ENCODE data around the gene TMEM120A. TPM values are rescaled to one million over a fixed set of nuclear protein-coding genes. Genes with fewer than 3 reads are reported as not detected.
"Not testable (repeated sequence)": the region's sequence is repeated elsewhere in the genome, so short reads cannot be mapped to it uniquely, and the experiment has no call there.

TMEM120A gene
- 17.4 and 24.2 TPM in 2 replicates for total RNA-seq

- no peaks in the 10 kb centered on the region for H3K27me3 ChIP-seq (ENCODE audit: control insufficient read depth, insufficient read depth, low read length)
- TF ChIP-seq CTCF (IDR thresholded peaks at IDR 0.05; ENCODE audit: insufficient read depth, low read length, poor library complexity, severe bottlenecking) = no peak
- DNase-seq (ENCODE audit: low read depth) = peak; percentile 43
- H3K4me3 ChIP-seq (ENCODE audit: low read depth, low read length) = peak within 1 kb of the TSS; percentile 79
- H3K36me3 ChIP-seq (ENCODE audit: control insufficient read depth, insufficient read depth, low read length) = no peaks in the 10 kb centered on the region
These were observed at the start of gene TMEM120A for GRCh38 chr7:75994388-75995051. Gene TMEM120A (minus strand): TSS chr7:75994595. CDS start chr7:75994570, 25 bp downstream.

- TF ChIP-seq CTCF (IDR thresholded peaks at IDR 0.05; ENCODE audit: insufficient read depth, low read length, poor library complexity, severe bottlenecking) = no peak
- no peak overlapping the region for H3K4me3 ChIP-seq (ENCODE audit: low read depth, low read length)
- no peaks in the 10 kb centered on the region for H3K27me3 ChIP-seq (ENCODE audit: control insufficient read depth, insufficient read depth, low read length)
- DNase-seq (ENCODE audit: low read depth) = no peak
- H3K36me3 ChIP-seq (ENCODE audit: control insufficient read depth, insufficient read depth, low read length) = no peaks in the 10 kb centered on the region
These were observed 45.7 kb upstream of the TMEM120A start for GRCh38 chr7:76040126-76040525.

GRCh38 chr7:76037310-76037709 is 42.9 kb upstream of the TMEM120A start:
- H3K4me3 ChIP-seq (ENCODE audit: low read depth, low read length) = no peak overlapping the region
- no peak for DNase-seq (ENCODE audit: low read depth)
- TF ChIP-seq CTCF (IDR thresholded peaks at IDR 0.05; ENCODE audit: insufficient read depth, low read length, poor library complexity, severe bottlenecking) = no peak

GRCh38 chr7:76031964-76032363 is 37.6 kb upstream of the TMEM120A start:
- Histone ChIP-seq H3K4me3 (ENCODE audit: low read depth, low read length) (no peak overlapping the region), H3K27me3 (ENCODE audit: control insufficient read depth, insufficient read depth, low read length) (no peaks in the 10 kb centered on the region), H3K36me3 (ENCODE audit: control insufficient read depth, insufficient read depth, low read length) (no peaks in the 10 kb centered on the region)
- TF ChIP-seq CTCF (IDR thresholded peaks at IDR 0.05; ENCODE audit: insufficient read depth, low read length, poor library complexity, severe bottlenecking) = no peak
- no peak for DNase-seq (ENCODE audit: low read depth)

More at GRCh38 chr7:76037310-76037709, 42.9 kb upstream of the TMEM120A start:
- Histone ChIP-seq H3K36me3 (ENCODE audit: control insufficient read depth, insufficient read depth, low read length) (no peaks in the 10 kb centered on the region), H3K27me3 (ENCODE audit: control insufficient read depth, insufficient read depth, low read length) (no peaks in the 10 kb centered on the region)

- not testable (repeated sequence) for H3K27me3 ChIP-seq (ENCODE audit: control insufficient read depth, insufficient read depth, low read length); DNase-seq (ENCODE audit: low read depth); H3K4me3 ChIP-seq (ENCODE audit: low read depth, low read length); H3K36me3 ChIP-seq (ENCODE audit: control insufficient read depth, insufficient read depth, low read length)
These were observed 35.3 kb upstream of the TMEM120A start for GRCh38 chr7:76029682-76030081.

GRCh38 chr7:76023002-76023401 is 28.6 kb upstream of the TMEM120A start:
- Histone ChIP-seq H3K4me3 (ENCODE audit: low read depth, low read length) (no peak overlapping the region), H3K27me3 (ENCODE audit: control insufficient read depth, insufficient read depth, low read length) (no peaks in the 10 kb centered on the region), H3K36me3 (ENCODE audit: control insufficient read depth, insufficient read depth, low read length) (no peaks in the 10 kb centered on the region)
- no peak for DNase-seq (ENCODE audit: low read depth)
- TF ChIP-seq CTCF (IDR thresholded peaks at IDR 0.05; ENCODE audit: insufficient read depth, low read length, poor library complexity, severe bottlenecking) = no peak

Measured in kidney epithelial cell (primary cell).